Uterus (tissue), 2 donors: ENCODE results near the gene GRM1.

ENCODE experiments used
- POLR2A ChIP-seq, 2 donors: fragments of 450-650 bp; IDR thresholded peaks; one replicate each; pipeline ENCODE4 v1.6.1; 2016; ENCODE audit warnings: antibody characterized with exemption in 2 of 2, mild to moderate bottlenecking in 1 of 2, moderate library complexity in 1 of 2
- TF ChIP-seq, protein P1 (sequence below), 4 experiments: fragments of 200-600 bp in 2 of 4; fragments of 450-650 bp in 2 of 4; sonication (generic) in 2 of 4; IDR thresholded peaks; one replicate each; pipeline ENCODE4 v1.5.1; 2016 to 2019; ENCODE audit warnings: antibody characterized with exemption in 4 of 4, mild to moderate bottlenecking in 2 of 4, moderate library complexity in 1 of 4

DNA sequence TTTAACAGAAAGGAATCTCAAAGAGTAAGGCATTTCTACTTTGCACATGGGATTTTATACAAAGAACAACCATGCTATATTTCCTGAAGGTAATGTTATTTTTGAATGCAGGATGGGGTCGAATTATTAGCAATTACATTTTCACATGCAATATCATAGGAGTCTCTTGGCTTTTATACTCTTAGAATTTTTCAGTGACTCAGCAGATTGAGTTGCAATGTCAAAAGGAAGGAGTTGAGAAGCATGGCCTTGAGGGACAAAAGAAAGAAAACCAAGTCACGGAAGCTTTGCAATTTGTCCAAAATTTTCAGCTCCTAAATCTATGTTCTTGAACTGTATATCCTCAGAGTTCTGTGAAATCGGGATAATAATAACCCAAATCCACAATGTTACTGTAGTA is 181.1 kb downstream of the GRM1 start:
- TF ChIP-seq, protein P1, sequence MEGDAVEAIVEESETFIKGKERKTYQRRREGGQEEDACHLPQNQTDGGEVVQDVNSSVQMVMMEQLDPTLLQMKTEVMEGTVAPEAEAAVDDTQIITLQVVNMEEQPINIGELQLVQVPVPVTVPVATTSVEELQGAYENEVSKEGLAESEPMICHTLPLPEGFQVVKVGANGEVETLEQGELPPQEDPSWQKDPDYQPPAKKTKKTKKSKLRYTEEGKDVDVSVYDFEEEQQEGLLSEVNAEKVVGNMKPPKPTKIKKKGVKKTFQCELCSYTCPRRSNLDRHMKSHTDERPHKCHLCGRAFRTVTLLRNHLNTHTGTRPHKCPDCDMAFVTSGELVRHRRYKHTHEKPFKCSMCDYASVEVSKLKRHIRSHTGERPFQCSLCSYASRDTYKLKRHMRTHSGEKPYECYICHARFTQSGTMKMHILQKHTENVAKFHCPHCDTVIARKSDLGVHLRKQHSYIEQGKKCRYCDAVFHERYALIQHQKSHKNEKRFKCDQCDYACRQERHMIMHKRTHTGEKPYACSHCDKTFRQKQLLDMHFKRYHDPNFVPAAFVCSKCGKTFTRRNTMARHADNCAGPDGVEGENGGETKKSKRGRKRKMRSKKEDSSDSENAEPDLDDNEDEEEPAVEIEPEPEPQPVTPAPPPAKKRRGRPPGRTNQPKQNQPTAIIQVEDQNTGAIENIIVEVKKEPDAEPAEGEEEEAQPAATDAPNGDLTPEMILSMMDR (IDR thresholded peaks at IDR 0.05) = no peak
- TF ChIP-seq POLR2A (IDR thresholded peaks at IDR 0.05) = no peak
